HepG2 (cell line): ENCODE measurements around the gene HNRNPF. TPM values are rescaled to one million over a fixed set of nuclear protein-coding genes. Genes with fewer than 3 reads are reported as not detected.

Experiments used
- ATAC-seq: fragments of 200-7000 bp; cut with Tn5 transposase; 3 replicates; pipeline ENCODE4 v1.9.1; 2020; ENCODE audit warnings: mild to moderate bottlenecking, moderate library complexity
- BruUV-seq: library from RNA; stranded (reverse); fragments of 400-500 nt; replicated peaks from 2 replicates; lab custom pipeline; 2021; lab: Mats Ljungman, UMichigan
- CTCF ChIA-PET: fragments of 300-600 bp; formaldehyde crosslinking; extraction: SDS; loops from one replicate; lab custom pipeline; 2021; ENCODE audit warnings: low total read pairs, inconsistent platforms, low intra/inter-chr PET ratio; lab: Yijun Ruan, JAX
- POLR2A ChIA-PET: fragments of 350-600 bp; sonication (Branson Sonifier 250); formaldehyde crosslinking; loops from one replicate; lab custom pipeline; 2020; ENCODE audit warnings: antibody characterized with exemption, inconsistent platforms; lab: Yijun Ruan, JAX
- DNase-seq: peaks from one replicate; pipeline ENCODE4 v3.0.0-alpha.2; 2015; ENCODE audit warnings: low spot score
- FAIRE-seq: peaks from 3 replicates; lab custom pipeline; 2011; peaks lifted over from hg19 to GRCh38; lab: Jason Lieb, UNC
- H2AFZ ChIP-seq: one replicate; pipeline ENCODE4 v1.6.1; 2011; ENCODE audit warnings: low read length, inconsistent platforms
- H3K27ac ChIP-seq: fragments of 300-600 bp; 3 replicates; pipeline ENCODE4 v1.8.0; 2011; ENCODE audit warnings: mixed run types, mild to moderate bottlenecking, mixed read lengths, low read length, inconsistent platforms; ENCODE audit not compliant: insufficient read depth; ENCODE audit errors: extremely low read length
- H3K27me3 ChIP-seq, 2 experiments: fragments of 200-600 bp in 1 of 2; 2 replicates in 1 of 2; 3 replicates in 1 of 2; pipeline versions ENCODE4 v1.6.0 to v1.8.0; 2011; ENCODE audit warnings: low read length in 2 of 2, mild to moderate bottlenecking in 2 of 2, moderate library complexity in 2 of 2, inconsistent platforms in 1 of 2; ENCODE audit not compliant: insufficient read depth in 2 of 2, control insufficient read depth in 1 of 2
- H3K36me3 ChIP-seq, 2 experiments: fragments of 200-600 bp in 1 of 2; replicated peaks in 1 of 2; 2 replicates in 1 of 2; 3 replicates in 1 of 2; pipeline versions ENCODE4 v1.5.1 to v1.8.0; 2011; ENCODE audit warnings: low read length in 2 of 2, inconsistent platforms in 1 of 2; ENCODE audit not compliant: insufficient read depth in 2 of 2, control insufficient read depth in 1 of 2
- H3K4me1 ChIP-seq: 2 replicates; pipeline ENCODE4 v1.5.1; 2012; ENCODE audit warnings: low read length, inconsistent platforms; ENCODE audit not compliant: insufficient read depth
- H3K4me2 ChIP-seq: 2 replicates; pipeline ENCODE4 v1.6.0; 2011; ENCODE audit warnings: low read depth, low read length, inconsistent platforms
- H3K4me3 ChIP-seq, 3 experiments: fragments of 200-600 bp in 1 of 3; sonication (generic), shearing (Covaris generic) in 1 of 3; replicated peaks in 1 of 3; 2 replicates each; pipeline ENCODE4 v1.5.1; 2011 to 2016; ENCODE audit warnings: low read length in 3 of 3, inconsistent platforms in 2 of 3, low read depth in 2 of 3, mild to moderate bottlenecking in 2 of 3, control low read depth in 1 of 3, mixed read lengths in 1 of 3; ENCODE audit not compliant: insufficient read depth in 1 of 3
- H3K79me2 ChIP-seq: one replicate; pipeline ENCODE4 v1.6.1; 2011; ENCODE audit warnings: low read length, inconsistent platforms; ENCODE audit not compliant: insufficient read depth
- H3K9ac ChIP-seq: 2 replicates; pipeline ENCODE4 v1.6.0; 2011; ENCODE audit warnings: mild to moderate bottlenecking, low read depth, low read length, inconsistent platforms; ENCODE audit not compliant: insufficient read depth
- H3K9me3 ChIP-seq: 2 replicates; pipeline ENCODE4 v1.5.1; 2012; ENCODE audit warnings: mild to moderate bottlenecking, low read length
- H4K20me1 ChIP-seq: 2 replicates; pipeline ENCODE4 v1.6.0; 2011; ENCODE audit warnings: inconsistent platforms, mild to moderate bottlenecking, low read length, moderate library complexity; ENCODE audit not compliant: insufficient read depth
- HINFP ChIP-seq: sonication (generic); formaldehyde crosslinking; IDR thresholded peaks from 2 replicates; pipeline ENCODE4 v1.4.0; 2020; ENCODE audit warnings: low read depth, mild to moderate bottlenecking, missing genetic modification reagents
- PATZ1 ChIP-seq: sonication (generic); formaldehyde crosslinking; IDR thresholded peaks from 2 replicates; pipeline ENCODE4 v1.4.0; 2020; ENCODE audit warnings: missing genetic modification reagents
- SIN3A ChIP-seq: IDR thresholded peaks from 2 replicates; pipeline ENCODE4 v1.6.1; 2011; ENCODE audit warnings: low read depth, mild to moderate bottlenecking, control low read depth, low read length, borderline replicate concordance
- STAG1 ChIP-seq: sonication (generic); formaldehyde crosslinking; IDR thresholded peaks from 2 replicates; pipeline ENCODE4 v1.4.0; 2020; ENCODE audit warnings: missing genetic modification reagents
- ZFP36 ChIP-seq: fragments of 150-350 bp; IDR thresholded peaks from 2 replicates; pipeline ENCODE4 v1.6.1; 2018; ENCODE audit warnings: borderline replicate concordance, low read length, low read depth; ENCODE audit not compliant: partially characterized antibody
- ZNF234 ChIP-seq: sonication (generic); formaldehyde crosslinking; conservative IDR thresholded peaks from 2 replicates; pipeline ENCODE4 v1.5.1; 2020; ENCODE audit warnings: mild to moderate bottlenecking, missing genetic modification reagents
- ZNF564 ChIP-seq: sonication (generic); formaldehyde crosslinking; IDR thresholded peaks from 2 replicates; pipeline ENCODE4 v1.8.1; 2023; ENCODE audit warnings: mild to moderate bottlenecking, missing genetic modification reagents
- ZNF619 ChIP-seq: sonication (generic); formaldehyde crosslinking; IDR thresholded peaks from 2 replicates; pipeline ENCODE4 v1.4.0; 2020; ENCODE audit warnings: mild to moderate bottlenecking, missing genetic modification reagents
- ZNF703 ChIP-seq: sonication (generic); formaldehyde crosslinking; IDR thresholded peaks from 2 replicates; pipeline ENCODE4 v1.5.1; 2020; ENCODE audit warnings: missing genetic modification reagents, mild to moderate bottlenecking, moderate library complexity, borderline replicate concordance
- WGBS: methylation state at CpG from one replicate; pipeline ENCODE4 v1.1.6; 2017; ENCODE audit warnings: low lambda C conversion rate; 5-methylcytosine and 5-hydroxymethylcytosine counted together
- in situ Hi-C: cut with HindIII; loops from 2 replicates; pipeline ENCODE4 v1.10.0; 2017; ENCODE audit warnings: low pct_unique_long_range_greater_than_20kb; ENCODE audit not compliant: extremely low pct_ligation_motif_present
- intact Hi-C: fragments of 100-400 bp; cut with micrococcal nuclease; formaldehyde crosslinking; loops from one replicate; pipeline ENCODE4 v1.10.0; 2022; ENCODE audit not compliant: unreplicated experiment
- polyA plus RNA-seq, 8 experiments: library from polyadenylated mRNA; depleted of rRNA in 3 of 8; stranded (reverse) in 7 of 8; unstranded in 1 of 8; fragments of >200 nt; fragmentation: Illumina TruSeq in 4 of 8; extraction: Trizol in 4 of 8; gene quantifications; 2 replicates each; pipeline versions ENCODE4 v1.2.1 to v1.2.3, GENCODE V29; 2011 to 2016; ENCODE audit warnings: low read depth in 4 of 8, missing spikeins in 1 of 8, mixed read lengths in 1 of 8; ENCODE audit not compliant: insufficient read depth in 1 of 8
- total RNA-seq, 5 experiments: library from RNA; depleted of rRNA; stranded (reverse); fragments of >200 nt; fragmentation: Illumina TruSeq; extraction: Trizol; gene quantifications; 2 replicates each; pipeline ENCODE4 v1.2.3, GENCODE V29; 2016; ENCODE audit warnings: low read depth in 1 of 5

The HNRNPF gene
- total and polyA plus RNA-seq, 2 of the 13 experiments (the other 11 are each of a cell fraction or from before 2014, with no cell fraction given), result 166 to 308 TPM

GRCh38 chr10:43361547-43362190 lies 47.3 kb downstream of the HNRNPF start:
- no peak overlapping the region for H3K4me3 ChIP-seq
- peaks cover 0 to 1% of the 10 kb centered on the region in 2 experiments; a peak in 1 of 5 replicates for H3K27me3 ChIP-seq
- H3K79me2 ChIP-seq, result no peaks in the 10 kb centered on the region
- no peaks in the 10 kb centered on the region for H3K4me1 ChIP-seq
- BruUV-seq, result no TSS peak
- TF ChIP-seq ZNF619 (CRISPR knock-in tag), result no peak
- no peak for TF ChIP-seq ZNF703 (CRISPR knock-in tag)
- TF ChIP-seq SIN3A, result no peak
- no peak for TF ChIP-seq ZNF234 (CRISPR knock-in tag)
- TF ChIP-seq HINFP (CRISPR knock-in tag), result no peak
- TF ChIP-seq ZNF564 (CRISPR knock-in tag), result no peak
- TF ChIP-seq ZFP36, result no peak
- no peak for TF ChIP-seq STAG1 (CRISPR knock-in tag)
- TF ChIP-seq PATZ1, result no peak
- DNase-seq (no peak), FAIRE-seq (no peak), ATAC-seq (no peak)
- H3K9ac ChIP-seq, result no peak overlapping the region
- no peaks in the 10 kb centered on the region for H3K9me3 ChIP-seq
- no peaks in the 10 kb centered on the region for H4K20me1 ChIP-seq
- intact Hi-C loops (no loop called here), in situ Hi-C loops (no loop called here)
- POLR2A ChIA-PET, result no interaction called here
- no peak overlapping the region for H3K4me2 ChIP-seq
- H2AFZ ChIP-seq, result no peak overlapping the region
- WGBS, result 64% methylated on average over 21 of the region's 21 CpGs
- CTCF ChIA-PET, result no interaction called here
- no peak overlapping the region for H3K27ac ChIP-seq
- no peaks in the 10 kb centered on the region for H3K36me3 ChIP-seq
